AG09319 (cell line): Measurements from ENCODE around the gene SUPT4H1.

ENCODE experiments used
- DNase-seq: peaks from one replicate; pipeline ENCODE4 v3.0.0-alpha.2; 2010; ENCODE audit warnings: low read depth; ENCODE audit errors: extremely low read depth
- TF ChIP-seq, protein P1 (sequence below): IDR thresholded peaks from 2 replicates; pipeline ENCODE4 v1.5.1; 2011; ENCODE audit warnings: low read depth, mild to moderate bottlenecking, inconsistent platforms, low read length, moderate library complexity

The SUPT4H1 gene

DNA sequence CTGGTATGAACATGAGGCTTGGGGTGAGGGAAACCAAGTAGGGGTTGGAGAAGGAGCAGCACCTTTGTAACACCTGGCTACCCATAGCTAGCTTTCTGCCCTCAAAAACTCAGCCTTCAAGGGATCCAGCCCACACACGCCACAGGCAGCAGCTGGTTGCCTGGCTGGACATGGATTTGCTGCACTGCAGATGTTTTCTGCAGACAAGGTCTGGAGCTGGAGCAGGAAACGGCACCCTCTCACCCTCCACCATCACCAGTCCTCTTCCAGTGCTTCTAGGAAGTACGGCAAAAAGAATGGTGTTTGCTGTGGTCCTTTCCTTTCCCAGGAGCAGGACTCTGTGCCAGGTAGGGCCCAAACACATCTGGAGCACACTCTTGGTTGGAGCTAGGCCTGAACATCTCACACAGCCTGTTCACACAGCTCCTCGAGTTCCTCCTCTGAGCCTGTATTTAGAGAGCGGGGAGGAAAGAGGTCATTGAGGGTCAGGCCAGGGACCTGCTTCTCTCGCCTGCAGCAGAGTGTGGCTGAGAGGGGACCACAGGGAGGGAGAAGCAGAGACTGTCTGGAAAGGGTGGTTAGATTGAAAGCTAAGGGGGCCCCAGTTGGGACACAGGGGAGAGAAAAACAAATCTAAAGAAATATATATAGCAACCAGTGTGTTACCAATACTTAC is 2.7 kb upstream of the SUPT4H1 start:
- no peak for DNase-seq
- TF ChIP-seq, protein P1, sequence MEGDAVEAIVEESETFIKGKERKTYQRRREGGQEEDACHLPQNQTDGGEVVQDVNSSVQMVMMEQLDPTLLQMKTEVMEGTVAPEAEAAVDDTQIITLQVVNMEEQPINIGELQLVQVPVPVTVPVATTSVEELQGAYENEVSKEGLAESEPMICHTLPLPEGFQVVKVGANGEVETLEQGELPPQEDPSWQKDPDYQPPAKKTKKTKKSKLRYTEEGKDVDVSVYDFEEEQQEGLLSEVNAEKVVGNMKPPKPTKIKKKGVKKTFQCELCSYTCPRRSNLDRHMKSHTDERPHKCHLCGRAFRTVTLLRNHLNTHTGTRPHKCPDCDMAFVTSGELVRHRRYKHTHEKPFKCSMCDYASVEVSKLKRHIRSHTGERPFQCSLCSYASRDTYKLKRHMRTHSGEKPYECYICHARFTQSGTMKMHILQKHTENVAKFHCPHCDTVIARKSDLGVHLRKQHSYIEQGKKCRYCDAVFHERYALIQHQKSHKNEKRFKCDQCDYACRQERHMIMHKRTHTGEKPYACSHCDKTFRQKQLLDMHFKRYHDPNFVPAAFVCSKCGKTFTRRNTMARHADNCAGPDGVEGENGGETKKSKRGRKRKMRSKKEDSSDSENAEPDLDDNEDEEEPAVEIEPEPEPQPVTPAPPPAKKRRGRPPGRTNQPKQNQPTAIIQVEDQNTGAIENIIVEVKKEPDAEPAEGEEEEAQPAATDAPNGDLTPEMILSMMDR: no peak

DNA sequence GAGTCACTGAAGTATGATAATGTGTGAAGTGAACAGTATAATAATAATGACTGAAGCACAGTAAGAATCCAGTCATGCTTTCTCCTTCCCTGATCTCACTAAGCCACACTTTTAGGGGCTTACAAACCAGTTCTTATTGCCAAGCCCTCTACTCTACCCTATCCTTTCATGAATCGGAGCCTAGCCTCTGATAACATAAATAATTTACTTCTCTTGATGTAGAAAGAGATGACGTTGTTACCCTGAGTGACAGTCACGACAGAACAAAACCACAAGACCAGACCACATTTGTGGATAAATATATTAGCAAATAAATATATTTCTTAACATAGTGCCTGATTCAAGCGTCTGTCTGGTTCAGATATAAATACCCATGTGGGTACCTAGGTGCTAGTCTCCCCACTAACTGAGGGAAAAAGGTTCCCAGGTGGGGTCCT is 1.4 kb upstream of the SUPT4H1 start:
- TF ChIP-seq, protein P1: no peak
- DNase-seq: no peak

DNA sequence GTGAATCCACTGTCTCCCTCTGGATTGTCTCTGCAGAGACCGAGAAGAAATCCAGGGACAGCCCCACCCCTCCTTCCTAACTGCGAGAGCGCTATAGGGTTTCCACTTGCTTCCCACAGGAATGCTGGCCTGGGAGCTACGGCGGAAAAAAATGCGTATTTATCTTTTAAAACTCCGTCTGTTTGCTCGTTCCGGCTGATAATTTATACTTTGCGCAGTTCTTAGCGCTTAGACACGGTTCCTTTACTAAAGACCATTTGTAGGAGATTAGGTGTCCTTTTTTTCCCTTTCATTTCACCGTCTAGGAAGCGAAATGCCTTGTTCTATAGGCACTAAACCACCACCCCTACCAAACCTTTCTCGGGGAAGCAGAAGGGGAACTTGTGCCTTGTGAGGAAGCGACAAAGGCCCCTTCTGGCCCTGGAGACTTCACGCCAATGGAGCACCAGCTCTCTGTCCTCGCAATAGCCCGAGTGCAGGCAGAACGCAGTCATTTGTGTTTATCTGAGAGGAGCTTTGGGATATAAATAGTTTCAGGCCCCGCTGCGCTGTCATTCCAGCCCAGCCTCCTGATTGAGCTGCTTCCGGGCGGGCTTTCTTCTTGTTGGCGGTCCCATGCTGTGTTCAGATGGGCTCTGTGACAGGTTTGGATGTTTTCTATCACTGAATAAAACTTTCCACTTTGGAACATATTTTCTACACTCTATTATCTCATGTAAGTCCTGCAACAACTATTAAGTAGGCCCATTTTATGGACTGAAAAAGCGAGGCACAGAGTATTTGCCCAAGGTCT is 791 bp upstream of the SUPT4H1 start:
- DNase-seq: no peak
- TF ChIP-seq, protein P1: no peak

DNA sequence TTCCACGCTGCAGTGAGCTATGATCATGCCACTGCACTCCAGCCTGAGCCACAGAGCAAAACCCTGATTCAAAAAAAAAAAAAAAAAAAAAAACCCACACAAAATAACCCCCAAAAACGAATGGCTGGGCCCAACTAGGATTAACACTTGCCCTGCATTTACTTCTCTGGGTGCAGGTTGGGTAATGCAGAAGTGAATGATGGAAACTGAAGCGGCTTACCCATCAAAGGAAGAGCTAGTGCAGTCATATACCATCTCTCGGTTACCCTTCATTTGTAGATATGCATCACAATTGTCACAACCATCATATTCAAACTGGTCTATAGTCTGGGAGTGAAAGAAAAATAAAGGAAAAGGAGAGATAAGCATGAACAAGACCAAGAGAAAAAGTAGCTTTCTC is 819 bp downstream of the SUPT4H1 start:
- no peak for DNase-seq
- TF ChIP-seq, protein P1: no peak

DNA sequence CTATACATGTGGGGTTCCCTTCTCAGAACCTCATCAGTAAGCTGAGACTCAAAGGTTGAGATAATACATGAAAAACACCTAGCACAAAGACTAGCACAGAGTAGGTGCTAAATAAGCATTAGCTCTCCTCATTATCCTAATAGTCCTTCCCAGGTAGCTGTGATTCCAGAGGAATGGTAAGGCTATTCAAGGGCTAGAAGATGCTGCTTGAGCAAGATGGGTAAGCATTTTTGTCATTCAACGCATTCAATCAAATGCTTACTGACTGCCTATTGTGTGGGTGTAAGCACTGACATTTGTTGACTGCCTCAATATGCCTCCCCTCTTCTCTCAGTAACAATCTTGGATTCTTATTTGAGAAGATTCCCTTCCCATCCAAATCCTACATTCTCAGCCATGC is 4.0 kb downstream of the SUPT4H1 start:
- DNase-seq: no peak
- TF ChIP-seq, protein P1: no peak

DNA sequence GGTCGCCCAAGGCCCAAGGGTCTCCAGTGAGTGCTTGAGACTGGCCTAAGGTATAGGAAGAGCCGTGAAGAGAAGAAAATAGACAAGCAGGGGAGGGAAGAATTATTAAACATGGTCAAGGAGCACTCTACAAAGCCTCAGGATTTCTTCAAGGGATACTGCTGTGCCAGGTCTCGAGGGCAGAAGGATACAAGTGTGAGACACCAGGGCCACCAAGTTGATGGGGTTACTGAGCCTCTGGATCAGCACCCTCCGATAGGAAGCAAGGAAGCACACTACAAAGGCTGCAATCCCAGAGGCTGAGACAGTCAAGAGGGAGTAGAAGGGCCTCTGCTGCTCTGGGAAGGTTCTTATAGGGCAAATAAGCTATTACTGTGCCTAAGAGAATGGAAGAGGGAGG is 6.5 kb downstream of the SUPT4H1 start:
- DNase-seq: no peak
- TF ChIP-seq, protein P1: no peak

DNA sequence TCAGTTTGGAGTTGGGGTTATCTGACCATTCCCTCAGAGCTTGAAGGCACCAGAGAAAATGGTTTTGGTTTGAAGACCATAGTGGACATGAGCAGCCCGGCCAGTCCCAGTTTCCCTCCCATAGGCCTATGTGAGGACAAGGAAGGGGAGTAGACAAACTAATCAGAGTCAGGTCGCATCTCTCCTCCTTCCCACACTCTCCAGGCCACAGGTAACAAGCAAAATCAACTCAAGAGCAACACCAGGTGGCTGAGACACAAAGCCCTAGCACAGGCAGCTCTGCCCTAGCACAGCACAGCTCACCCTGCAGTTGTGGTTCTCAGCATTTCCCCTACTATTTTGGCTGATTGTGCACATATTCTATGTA is 7.2 kb downstream of the SUPT4H1 start:
- no peak for DNase-seq
- TF ChIP-seq, protein P1: no peak
